Right renal pelvis (tissue), 4 donors: ENCODE data around the gene ZFX. TPM values are rescaled to one million over a fixed set of nuclear protein-coding genes. Genes with fewer than 3 reads are reported as not detected.
"Not testable (repeated sequence)": the region's sequence is repeated elsewhere in the genome, so short reads cannot be mapped to it uniquely, and the experiment has no call there.

Experiments
- DNase-seq, 4 donors: peaks; one replicate each; pipeline ENCODE4 v3.0.0-alpha.2; 2013; ENCODE audit warnings: low read depth in 4 of 4, low spot score in 3 of 4, missing footprints in 1 of 4
- polyA plus RNA-seq, 4 donors: library from polyadenylated mRNA; unstranded; fragments of 120-200 nt; gene quantifications; one replicate each; pipeline ENCODE4 v1.2.1, GENCODE V29; 2013; ENCODE audit not compliant: insufficient read length in 4 of 4

The ZFX gene
- polyA plus RNA-seq: 10 to 100 TPM; 24.6 to 32.6 (median 27.6) TPM

DNA sequence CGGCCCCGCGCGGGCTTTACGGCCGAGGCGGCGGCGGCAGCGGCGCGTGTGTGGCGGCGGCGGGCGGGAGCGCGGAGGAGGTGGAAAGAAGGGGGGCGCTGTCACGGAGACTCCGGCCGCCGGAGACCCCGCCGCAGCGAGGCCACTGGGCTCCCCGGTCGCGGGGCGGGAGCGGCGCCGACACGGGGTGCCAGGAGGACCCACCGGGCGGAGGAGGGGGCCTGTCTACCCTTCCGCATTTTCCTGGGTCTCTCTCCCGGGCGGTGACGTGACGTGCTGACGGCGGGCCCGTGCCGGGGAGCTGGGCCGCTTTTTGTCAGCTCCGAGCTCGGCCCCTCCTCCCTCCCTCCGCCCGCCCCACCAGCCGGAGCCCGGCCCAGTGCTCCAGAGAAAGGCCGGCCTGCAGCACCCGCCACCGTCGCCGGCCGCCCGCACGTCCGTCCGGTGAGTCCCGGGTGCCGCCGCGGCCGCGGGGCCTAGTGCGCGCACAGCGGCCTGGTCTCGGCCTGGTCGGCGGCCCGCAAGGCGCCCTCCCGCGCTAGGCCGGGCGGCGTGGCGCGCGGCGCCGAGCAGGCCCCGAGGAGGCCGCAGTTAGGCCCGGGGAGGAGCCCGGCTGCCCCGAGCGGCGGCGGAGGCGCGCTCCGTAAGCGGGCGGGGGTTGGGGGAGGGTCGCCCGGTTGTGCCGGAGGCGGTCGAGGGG lies at the start of gene ZFX:
TSS of gene ZFX (plus strand) at position 379 of the 700 bp plus-strand sequence. CDS start 23,014 bp downstream, outside the sequence.
- no peak for DNase-seq

- no peak for DNase-seq
Observed at GRCh38 chrX:24100713-24101112, 48.8 kb upstream of the ZFX start.

GRCh38 chrX:24110069-24110468 lies 39.5 kb upstream of the ZFX start:
- peak in 3 of 4 donors; percentile 13 to 47 (median 43) for DNase-seq

DNA sequence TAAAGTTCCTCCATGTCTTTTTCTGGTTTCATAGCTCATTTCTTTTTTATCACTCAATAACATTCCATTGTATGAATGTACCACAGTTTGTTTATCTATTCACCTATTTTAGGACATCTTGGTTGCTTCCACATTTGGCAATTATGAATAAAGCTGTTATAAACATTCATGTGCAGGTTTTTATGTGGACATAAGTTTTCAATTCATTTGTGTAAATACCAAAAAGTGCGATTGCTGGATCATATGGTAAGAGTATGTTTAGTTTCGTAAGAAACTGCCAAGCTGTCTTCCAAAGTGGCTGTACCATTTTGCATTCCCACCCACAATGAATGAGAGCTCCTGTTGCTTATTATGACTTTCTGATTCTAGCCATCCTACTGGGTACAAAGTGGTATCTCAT lies 36.3 kb upstream of the ZFX start:
- DNase-seq: no peak

DNA sequence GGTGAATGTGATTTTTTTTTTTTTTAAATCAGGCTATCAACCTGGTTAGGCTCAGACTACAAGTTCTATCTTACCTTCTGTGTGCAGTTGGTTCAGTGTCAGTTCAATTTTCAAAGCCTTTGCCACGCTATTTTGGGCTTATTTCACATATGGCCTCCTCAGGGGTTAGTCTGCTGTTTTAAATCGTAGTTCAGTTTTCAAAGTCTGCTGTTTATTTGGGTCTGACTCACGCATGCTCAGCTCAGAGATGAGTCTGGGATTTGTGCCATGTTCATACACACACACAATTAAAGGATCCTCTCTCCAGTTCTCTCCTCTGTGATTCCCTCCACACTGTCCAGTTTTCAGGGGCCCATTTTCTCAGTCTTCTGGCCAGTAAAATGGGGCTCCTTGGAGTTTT lies 32.3 kb upstream of the ZFX start:
- DNase-seq: no peak

GRCh38 chrX:24124244-24124799 lies 25.2 kb upstream of the ZFX start:
- no peak for DNase-seq

DNA sequence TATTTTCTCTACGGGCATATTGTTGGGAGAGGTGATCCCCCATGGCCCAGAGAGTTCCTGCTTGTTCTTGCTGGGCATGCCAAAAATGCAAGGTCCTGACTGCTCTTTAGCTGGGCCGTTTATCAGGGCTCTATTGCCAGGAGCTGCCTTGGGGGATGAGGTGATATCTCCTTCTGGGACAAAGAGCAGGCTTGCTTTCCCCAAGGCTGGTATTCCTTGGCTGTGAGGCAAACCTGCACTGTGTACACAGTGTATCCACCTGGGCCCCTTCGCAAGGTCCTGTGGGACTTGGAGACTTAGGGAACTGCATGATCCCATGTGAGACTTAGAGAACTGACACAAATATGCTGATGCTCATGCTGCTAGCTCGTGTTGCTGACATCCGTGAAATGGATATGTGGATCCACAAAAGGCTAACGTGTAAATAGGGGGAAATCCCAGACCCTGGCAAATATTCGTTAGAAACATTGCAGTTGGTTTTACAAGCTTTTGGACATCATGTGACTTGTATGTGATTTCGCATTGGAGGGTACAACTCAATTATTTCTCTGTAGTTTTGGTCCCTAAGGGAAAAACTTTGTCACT lies 24.4 kb upstream of the ZFX start:
- no peak for DNase-seq

GRCh38 chrX:24131476-24131875 lies 18.1 kb upstream of the ZFX start:
- no peak for DNase-seq

DNA sequence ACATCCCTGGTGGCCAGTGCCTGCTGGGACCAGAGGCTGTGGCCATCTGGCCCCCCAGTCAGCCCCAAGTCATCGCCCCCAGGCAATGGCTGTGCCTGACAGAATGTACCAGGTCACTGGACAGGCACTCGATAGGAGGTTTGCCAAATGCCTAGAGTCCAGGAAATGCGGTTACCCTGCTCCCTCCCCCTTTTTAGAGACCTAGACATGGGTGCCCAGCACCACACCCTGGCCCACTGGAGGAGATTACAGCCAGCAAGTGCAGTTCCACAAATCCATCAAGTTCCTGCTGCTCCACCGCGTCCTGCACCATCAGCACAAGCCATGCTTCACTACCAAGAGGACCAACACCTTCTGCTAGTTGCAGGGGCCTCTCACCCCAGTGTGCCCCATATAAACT lies 16.2 kb upstream of the ZFX start:
- DNase-seq: no peak

- not testable (repeated sequence) for DNase-seq
Observed at GRCh38 chrX:24135768-24136167, 13.8 kb upstream of the ZFX start.

DNA sequence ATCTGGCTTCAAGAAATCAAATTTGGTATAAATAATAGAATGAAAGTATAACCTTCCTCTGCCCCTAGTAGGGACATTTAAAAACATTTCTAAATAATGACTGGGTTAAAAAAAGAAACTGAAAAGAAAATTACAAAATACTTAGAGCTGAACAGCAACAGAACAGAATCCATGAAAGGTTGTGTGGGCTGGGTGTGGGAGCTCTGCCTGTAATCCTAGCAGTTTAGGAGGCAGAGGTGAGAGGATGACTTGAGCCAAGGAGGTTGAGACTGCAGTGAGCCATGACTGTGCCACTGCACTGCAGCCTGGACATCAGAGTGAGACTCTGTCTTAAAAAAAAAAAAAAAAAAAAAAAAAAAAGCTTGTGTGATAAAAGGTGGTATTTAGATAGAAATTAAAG lies 12.3 kb upstream of the ZFX start:
- DNase-seq: no peak

- not testable (repeated sequence) for DNase-seq
Observed at GRCh38 chrX:24143982-24144381, 5.5 kb upstream of the ZFX start.

DNA sequence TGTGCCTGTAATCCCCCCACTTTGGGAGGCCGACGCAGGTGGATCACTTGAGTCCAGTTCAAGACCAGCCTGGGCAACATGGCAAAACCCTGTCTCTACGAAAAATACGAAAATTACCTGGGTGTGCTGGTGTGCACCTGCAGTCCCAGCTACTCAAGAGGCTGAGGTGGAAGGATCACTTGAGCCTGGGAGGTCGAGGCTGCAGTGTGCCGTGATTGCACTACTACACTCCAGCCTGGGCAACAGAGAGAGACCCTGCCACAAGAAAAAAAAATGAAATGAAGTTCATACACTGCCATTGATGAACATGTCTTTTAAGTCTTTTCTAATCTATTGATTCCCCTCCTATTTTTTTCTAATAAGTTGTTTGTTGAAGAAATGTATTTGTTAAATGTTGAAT lies 5.0 kb upstream of the ZFX start:
- DNase-seq: no peak

- DNase-seq: no peak
Observed at GRCh38 chrX:24145303-24146186, 4.0 kb upstream of the ZFX start.

DNA sequence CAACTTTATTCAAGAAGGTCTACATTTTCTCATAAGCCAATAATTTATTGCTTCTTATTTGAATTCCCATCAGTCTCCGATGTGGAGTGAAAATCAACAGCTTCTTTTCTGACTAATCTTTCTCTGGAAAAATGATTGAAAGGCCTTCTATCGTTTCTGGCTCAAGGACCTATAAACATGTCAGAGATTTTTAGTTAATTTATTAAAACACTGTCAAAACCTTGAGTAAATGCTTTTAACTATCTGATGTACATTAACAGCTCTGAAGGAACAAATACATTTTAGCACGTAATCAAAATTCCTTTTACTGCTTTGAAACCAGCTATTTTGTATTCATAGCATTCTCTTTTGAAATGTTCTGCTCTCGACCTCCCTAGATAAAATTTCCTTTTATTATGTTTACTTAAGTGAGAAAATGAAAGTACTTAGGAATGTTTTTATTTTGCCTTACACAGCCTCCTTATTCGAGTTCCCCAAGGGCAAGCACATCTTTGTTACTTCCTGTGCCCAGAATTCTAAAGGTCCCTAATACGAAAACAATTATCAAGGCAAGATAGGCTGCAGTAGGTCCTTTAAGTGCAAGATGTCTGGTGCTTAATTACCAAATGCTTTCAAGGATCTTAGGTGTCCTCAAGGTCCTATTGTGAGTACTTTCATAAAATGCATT lies 3.1 kb upstream of the ZFX start:
- DNase-seq: no peak

GRCh38 chrX:24147165-24147564 lies 2.4 kb upstream of the ZFX start:
- DNase-seq: no peak

DNA sequence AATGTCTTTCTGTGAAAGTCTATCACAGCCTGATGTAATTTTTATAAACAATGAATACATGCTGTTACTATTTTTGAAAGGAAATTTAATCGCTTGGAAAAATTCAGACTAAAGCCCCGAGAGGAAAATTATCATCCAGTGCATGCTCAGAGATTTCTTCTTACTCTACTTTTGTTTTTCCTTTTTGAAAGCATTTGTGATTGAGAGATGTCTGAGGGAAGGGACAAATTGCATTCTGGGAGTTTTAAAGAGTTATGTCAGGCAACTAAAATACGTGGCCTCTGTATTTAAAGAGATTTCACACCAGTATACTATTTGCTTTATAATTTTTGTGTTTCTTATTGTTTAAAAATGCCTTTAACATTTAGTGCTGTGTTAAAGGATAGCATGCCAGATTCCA lies 1.4 kb upstream of the ZFX start:
- DNase-seq: no peak

GRCh38 chrX:24148535-24149350 lies 786 bp upstream of the ZFX start:
- DNase-seq: no peak

GRCh38 chrX:24150051-24150790 lies 692 bp downstream of the ZFX start:
- DNase-seq: peak; percentile 60 to 77 (median 68)
